ENCODE results near the gene MOXD1. TPM values are rescaled to one million over a fixed set of nuclear protein-coding genes. Genes with fewer than 3 reads are reported as not detected.
"Not testable (repeated sequence)": the region's sequence is repeated elsewhere in the genome, so short reads cannot be mapped to it uniquely, and the experiment has no call there.

Gene MOXD1
- polyA plus RNA-seq, 1 donor, result 197 TPM

- no peak for DNase-seq
These were observed 41.4 kb downstream of the MOXD1 start for GRCh38 chr6:132359886-132360285.

GRCh38 chr6:132357120-132357519 lies 44.2 kb downstream of the MOXD1 start:
- no peak for DNase-seq

GRCh38 chr6:132354517-132355167 lies 46.6 kb downstream of the MOXD1 start:
- no peak for DNase-seq

GRCh38 chr6:132351986-132352385 lies 49.3 kb downstream of the MOXD1 start:
- not testable (repeated sequence) for DNase-seq

- no peak for DNase-seq
These were observed 53.0 kb downstream of the MOXD1 start for GRCh38 chr6:132348231-132348630.

GRCh38 chr6:132344811-132345210 lies 56.5 kb downstream of the MOXD1 start:
- DNase-seq, result no peak

GRCh38 chr6:132341646-132342045 lies 59.6 kb downstream of the MOXD1 start:
- no peak for DNase-seq

- no peak for DNase-seq
These were observed 66.8 kb downstream of the MOXD1 start for GRCh38 chr6:132334521-132334885.

GRCh38 chr6:132333639-132334520 lies 67.4 kb downstream of the MOXD1 start:
- DNase-seq, result no peak

GRCh38 chr6:132330759-132331158 lies 70.5 kb downstream of the MOXD1 start:
- DNase-seq, result no peak

GRCh38 chr6:132322398-132322797 lies 78.9 kb downstream of the MOXD1 start:
- no peak for DNase-seq

GRCh38 chr6:132320007-132320406 lies 81.3 kb downstream of the MOXD1 start:
- DNase-seq, result no peak

GRCh38 chr6:132316970-132317369 lies 84.3 kb downstream of the MOXD1 start:
- no peak for DNase-seq

GRCh38 chr6:132314432-132314831 lies 86.8 kb downstream of the MOXD1 start:
- no peak for DNase-seq

GRCh38 chr6:132310921-132311320 lies 90.4 kb downstream of the MOXD1 start:
- no peak for DNase-seq

- DNase-seq, result not testable (repeated sequence)
These were observed 91.1 kb downstream of the MOXD1 start for GRCh38 chr6:132310151-132310550.

GRCh38 chr6:132304891-132305305 lies 96.4 kb downstream of the MOXD1 start:
- DNase-seq, result no peak

GRCh38 chr6:132300323-132300949 lies 100.8 kb downstream of the MOXD1 start:
- DNase-seq, result peak; percentile 43

GRCh38 chr6:132298344-132298949 lies 102.8 kb downstream of the MOXD1 start:
- peak; percentile 34 for DNase-seq

- DNase-seq, result no peak
These were observed 111.5 kb downstream of the MOXD1 start for GRCh38 chr6:132289756-132290155.

- no peak for DNase-seq
These were observed 114.2 kb downstream of the MOXD1 start for GRCh38 chr6:132287101-132287500.

- no peak for DNase-seq
These were observed 114.8 kb downstream of the MOXD1 start for GRCh38 chr6:132286298-132287019.
